ENCODE results near the gene LPO.

Gene LPO

DNA sequence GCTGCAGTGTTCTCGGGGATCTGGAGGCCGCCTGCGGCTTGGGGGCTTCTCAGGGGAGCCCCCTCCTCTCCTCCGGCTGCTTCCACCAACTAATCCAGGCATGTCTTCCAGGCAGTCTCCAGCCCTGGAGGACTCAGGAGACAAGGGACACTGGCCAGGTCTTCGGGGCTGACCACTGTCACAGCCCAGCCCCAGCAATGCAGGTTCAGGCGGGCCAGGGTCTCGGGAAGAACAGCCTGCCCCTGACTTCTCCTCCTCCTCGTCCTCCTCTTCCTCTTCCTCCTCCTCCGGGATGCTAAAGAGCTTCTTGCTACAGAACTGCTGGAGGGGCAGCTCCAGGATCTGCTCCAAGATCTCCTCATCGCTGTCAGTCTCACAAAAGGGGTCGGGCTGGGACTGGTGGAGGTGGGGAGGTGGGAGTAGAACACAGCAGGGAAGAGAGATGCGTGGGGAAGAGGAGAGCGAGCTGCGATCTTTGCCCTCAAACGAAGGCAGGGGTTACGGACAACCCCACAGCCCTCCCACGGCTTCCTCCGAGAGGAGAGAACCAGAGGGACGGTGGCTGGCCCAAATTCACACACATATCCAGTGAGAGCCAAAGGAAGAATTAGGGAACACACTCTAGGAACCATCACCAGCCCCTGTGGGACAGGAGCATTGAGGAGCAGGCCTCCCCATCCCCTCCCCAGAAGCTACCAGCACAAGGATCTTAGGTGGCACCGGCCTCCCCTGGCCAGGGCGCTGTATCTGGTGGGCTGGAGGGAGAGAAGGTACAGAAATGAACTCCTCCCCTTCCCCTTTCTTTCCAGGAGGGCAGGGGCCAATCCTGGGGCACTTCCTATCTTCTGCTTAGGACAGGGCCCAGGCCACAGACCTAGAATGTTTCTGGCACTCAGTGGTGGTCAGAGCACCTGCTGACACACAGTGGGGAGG lies 70.9 kb downstream of the LPO start:
- Histone ChIP-seq H3K27me3 (ENCODE audit: control insufficient read depth in 5 of 5, insufficient read depth in 4 of 5, low read length in 5 of 5) (peaks cover 0 to 15% (median 6%) of the 10 kb centered on the region in 5 donors), H3K36me3 (ENCODE audit: control insufficient read depth in 5 of 5, insufficient read depth in 5 of 5, low read length in 5 of 5) (no peaks in the 10 kb centered on the region), H3K27ac (ENCODE audit: low read depth, low read length) (no peak overlapping the region), H3K9ac (ENCODE audit: low read length in 5 of 5) (peak overlapping the region in 1 of 5 donors; percentile 35), H3K9me3 (ENCODE audit: control insufficient read depth in 5 of 5, low read length in 5 of 5) (no peaks in the 10 kb centered on the region), H3K4me3 (ENCODE audit: low read depth in 1 of 5, low read length in 5 of 5) (no peak overlapping the region), H3K4me1 (ENCODE audit: control insufficient read depth in 5 of 5, insufficient read depth in 5 of 5, low read length in 5 of 5) (no peaks in the 10 kb centered on the region)

DNA sequence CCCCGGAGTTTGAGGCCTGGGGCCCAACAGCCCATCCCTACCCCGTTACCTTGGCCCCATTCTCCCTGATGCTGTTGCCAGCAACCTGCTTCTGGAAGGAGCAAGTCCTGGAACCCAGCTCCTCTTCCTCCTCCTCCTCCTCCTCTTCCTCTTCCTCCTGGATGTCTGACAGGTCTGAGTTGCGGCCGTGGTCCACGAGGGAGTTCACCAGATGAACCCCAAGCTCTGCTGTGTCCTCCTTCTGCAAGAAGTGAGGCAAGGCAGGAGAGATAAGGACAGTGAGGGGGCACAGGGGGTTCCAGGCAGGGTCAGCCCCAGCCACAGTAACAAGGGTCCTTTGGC lies 71.5 kb downstream of the LPO start:
- peaks cover 0 to 15% (median 5%) of the 10 kb centered on the region in 5 donors for H3K27me3 ChIP-seq (ENCODE audit: control insufficient read depth in 5 of 5, insufficient read depth in 4 of 5, low read length in 5 of 5)
- no peaks in the 10 kb centered on the region for H3K9me3 ChIP-seq (ENCODE audit: control insufficient read depth in 5 of 5, low read length in 5 of 5)
- no peaks in the 10 kb centered on the region for H3K4me1 ChIP-seq (ENCODE audit: control insufficient read depth in 5 of 5, insufficient read depth in 5 of 5, low read length in 5 of 5)
- H3K27ac ChIP-seq (ENCODE audit: low read depth, low read length), result no peak overlapping the region
- no peaks in the 10 kb centered on the region for H3K36me3 ChIP-seq (ENCODE audit: control insufficient read depth in 5 of 5, insufficient read depth in 5 of 5, low read length in 5 of 5)
- no peak overlapping the region for H3K4me3 ChIP-seq (ENCODE audit: low read depth in 1 of 5, low read length in 5 of 5)
- peak overlapping the region in 1 of 5 donors; percentile 35 for H3K9ac ChIP-seq (ENCODE audit: low read length in 5 of 5)

DNA sequence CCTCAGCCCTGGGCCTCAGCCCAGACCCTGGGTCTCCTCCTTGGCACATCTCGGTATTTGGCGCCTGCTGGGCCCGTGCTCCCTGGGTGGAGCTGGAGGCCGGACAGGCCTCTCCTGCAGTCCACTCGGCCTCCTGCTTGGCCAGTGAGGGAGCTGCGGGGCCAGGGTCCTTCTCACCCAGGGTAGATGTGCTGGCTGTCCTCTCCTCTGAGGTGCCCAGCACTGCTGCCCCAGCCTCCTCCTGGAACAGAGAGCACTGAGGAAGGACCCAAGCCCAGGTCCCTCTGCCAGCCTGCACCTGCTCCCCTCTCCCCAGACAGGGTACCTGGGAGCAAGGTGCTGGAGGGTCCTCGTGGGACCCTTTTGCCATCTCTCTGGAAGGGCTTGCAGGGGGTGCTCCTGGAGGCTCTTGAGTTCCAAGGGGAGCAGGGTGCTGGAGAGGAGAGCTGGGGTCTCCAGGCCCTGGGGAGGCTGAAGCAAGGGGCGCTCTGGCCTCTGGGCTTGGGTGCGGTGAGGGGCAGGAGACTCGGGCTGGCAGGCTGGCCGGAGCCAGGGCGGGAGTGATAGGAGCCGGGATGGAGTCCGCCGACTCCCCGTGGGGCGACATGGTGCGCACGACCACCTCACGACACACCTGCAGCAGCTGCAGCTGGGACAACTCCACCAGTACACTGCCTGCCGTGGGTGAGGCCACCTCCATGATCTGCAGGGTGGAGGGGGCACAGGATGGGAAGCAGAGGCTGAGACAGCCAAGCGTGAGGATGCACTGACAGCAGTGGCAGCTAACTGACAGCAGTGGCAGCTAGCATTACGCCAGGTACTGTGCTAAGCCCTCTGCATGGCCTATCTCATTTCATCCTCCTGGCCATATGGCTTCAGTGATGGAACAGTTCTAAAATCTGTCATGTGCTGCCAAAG lies 72.4 kb downstream of the LPO start:
- no peak overlapping the region for H3K27ac ChIP-seq (ENCODE audit: low read depth, low read length)
- peaks cover 0 to 15% (median 4%) of the 10 kb centered on the region in 5 donors for H3K27me3 ChIP-seq (ENCODE audit: control insufficient read depth in 5 of 5, insufficient read depth in 4 of 5, low read length in 5 of 5)
- no peaks in the 10 kb centered on the region for H3K36me3 ChIP-seq (ENCODE audit: control insufficient read depth in 5 of 5, insufficient read depth in 5 of 5, low read length in 5 of 5)
- H3K4me3 ChIP-seq (ENCODE audit: low read depth in 1 of 5, low read length in 5 of 5), result no peak overlapping the region
- no peak overlapping the region for H3K9ac ChIP-seq (ENCODE audit: low read length in 5 of 5)
- no peaks in the 10 kb centered on the region for H3K9me3 ChIP-seq (ENCODE audit: control insufficient read depth in 5 of 5, low read length in 5 of 5)
- H3K4me1 ChIP-seq (ENCODE audit: control insufficient read depth in 5 of 5, insufficient read depth in 5 of 5, low read length in 5 of 5), result no peaks in the 10 kb centered on the region

DNA sequence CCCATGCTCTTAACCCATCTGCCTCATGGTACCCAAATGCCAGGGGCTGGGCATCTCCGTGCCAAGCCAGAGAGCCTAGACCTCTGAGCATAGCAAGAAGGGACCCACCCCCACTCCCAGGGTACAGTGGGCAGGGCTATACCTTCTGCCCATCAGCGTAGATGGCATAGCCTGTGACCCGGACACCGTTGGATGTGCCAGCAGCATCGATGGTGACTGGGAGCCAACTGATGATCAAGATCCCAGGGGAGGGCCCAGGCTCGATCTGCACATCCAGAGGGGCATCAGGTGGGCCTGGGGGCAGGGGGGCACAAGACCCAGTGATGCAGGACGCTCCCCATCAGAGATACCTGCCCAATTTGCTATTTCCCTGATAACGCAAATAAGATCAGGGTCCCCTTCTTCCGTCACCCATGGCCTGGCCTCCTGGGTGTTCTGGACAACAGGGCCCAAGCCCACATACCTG lies 73.1 kb downstream of the LPO start:
- Histone ChIP-seq H3K27ac (ENCODE audit: low read depth, low read length) (no peak overlapping the region), H3K36me3 (ENCODE audit: control insufficient read depth in 5 of 5, insufficient read depth in 5 of 5, low read length in 5 of 5) (no peaks in the 10 kb centered on the region), H3K27me3 (ENCODE audit: control insufficient read depth in 5 of 5, insufficient read depth in 4 of 5, low read length in 5 of 5) (peaks cover 0 to 15% (median 4%) of the 10 kb centered on the region in 5 donors), H3K9me3 (ENCODE audit: control insufficient read depth in 5 of 5, low read length in 5 of 5) (no peaks in the 10 kb centered on the region), H3K4me1 (ENCODE audit: control insufficient read depth in 5 of 5, insufficient read depth in 5 of 5, low read length in 5 of 5) (no peaks in the 10 kb centered on the region), H3K9ac (ENCODE audit: low read length in 5 of 5) (no peak overlapping the region), H3K4me3 (ENCODE audit: low read depth in 1 of 5, low read length in 5 of 5) (no peak overlapping the region)

DNA sequence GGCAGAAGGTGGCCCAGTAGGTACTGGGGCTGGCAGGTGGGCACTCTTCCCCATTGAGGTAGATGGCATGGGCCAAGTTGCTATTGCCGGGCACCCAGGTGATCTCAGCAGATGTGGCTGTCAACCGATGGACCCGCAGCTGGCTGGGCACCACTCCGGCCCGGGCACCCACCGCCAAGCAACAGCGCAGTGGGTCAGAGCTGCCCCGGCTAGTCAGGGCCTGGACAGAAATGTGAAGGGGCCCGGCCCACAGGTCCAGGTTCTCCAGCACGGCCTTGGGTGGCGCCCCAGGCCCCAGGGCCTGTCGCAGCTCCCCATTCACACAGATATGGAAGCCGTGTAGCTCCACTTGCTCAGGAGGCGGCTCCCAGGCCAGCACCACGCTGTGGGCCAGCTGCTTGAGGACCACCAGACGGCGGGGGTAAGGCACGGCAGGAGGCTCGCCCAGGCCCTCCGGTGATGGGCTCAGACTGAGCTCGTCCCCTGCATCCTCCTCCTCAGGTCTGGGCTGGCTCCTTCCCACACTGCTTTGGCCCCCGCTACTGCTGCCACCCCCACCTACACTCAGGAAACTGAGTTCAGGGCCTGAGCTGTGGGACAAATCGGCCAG lies 73.7 kb downstream of the LPO start:
- no peaks in the 10 kb centered on the region for H3K36me3 ChIP-seq (ENCODE audit: control insufficient read depth in 5 of 5, insufficient read depth in 5 of 5, low read length in 5 of 5)
- peaks cover 0 to 11% (median 4%) of the 10 kb centered on the region in 5 donors for H3K27me3 ChIP-seq (ENCODE audit: control insufficient read depth in 5 of 5, insufficient read depth in 4 of 5, low read length in 5 of 5)
- H3K4me3 ChIP-seq (ENCODE audit: low read depth in 1 of 5, low read length in 5 of 5), result no peak overlapping the region
- no peaks in the 10 kb centered on the region for H3K4me1 ChIP-seq (ENCODE audit: control insufficient read depth in 5 of 5, insufficient read depth in 5 of 5, low read length in 5 of 5)
- H3K9ac ChIP-seq (ENCODE audit: low read length in 5 of 5), result no peak overlapping the region
- no peaks in the 10 kb centered on the region for H3K9me3 ChIP-seq (ENCODE audit: control insufficient read depth in 5 of 5, low read length in 5 of 5)
- H3K27ac ChIP-seq (ENCODE audit: low read depth, low read length), result no peak overlapping the region

DNA sequence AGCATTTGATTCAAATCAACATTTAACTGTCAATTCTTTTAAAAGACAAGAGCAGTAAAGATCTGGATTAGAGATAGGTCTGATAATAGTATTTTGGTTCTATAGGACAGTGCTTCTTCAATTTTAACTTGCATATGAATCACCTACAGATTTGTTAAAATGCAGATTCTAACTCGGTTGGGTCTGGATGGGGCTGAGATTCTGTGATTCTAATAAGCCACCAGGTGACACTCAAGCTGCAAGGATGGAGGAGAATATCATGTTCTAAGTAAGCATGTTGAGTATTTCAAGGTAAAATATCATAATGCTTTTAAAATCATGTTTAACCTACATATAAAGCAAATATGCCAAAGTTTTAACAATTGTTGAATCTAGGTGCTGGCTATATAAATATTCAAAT lies 74.4 kb downstream of the LPO start:
- no peaks in the 10 kb centered on the region for H3K4me1 ChIP-seq (ENCODE audit: control insufficient read depth in 5 of 5, insufficient read depth in 5 of 5, low read length in 5 of 5)
- H3K27ac ChIP-seq (ENCODE audit: low read depth, low read length), result no peak overlapping the region
- H3K36me3 ChIP-seq (ENCODE audit: control insufficient read depth in 5 of 5, insufficient read depth in 5 of 5, low read length in 5 of 5), result no peaks in the 10 kb centered on the region
- H3K4me3 ChIP-seq (ENCODE audit: low read depth in 1 of 5, low read length in 5 of 5), result no peak overlapping the region
- H3K27me3 ChIP-seq (ENCODE audit: control insufficient read depth in 5 of 5, insufficient read depth in 4 of 5, low read length in 5 of 5), result peaks cover 0 to 11% (median 2%) of the 10 kb centered on the region in 5 donors
- no peak overlapping the region for H3K9ac ChIP-seq (ENCODE audit: low read length in 5 of 5)
- H3K9me3 ChIP-seq (ENCODE audit: control insufficient read depth in 5 of 5, low read length in 5 of 5), result no peaks in the 10 kb centered on the region

DNA sequence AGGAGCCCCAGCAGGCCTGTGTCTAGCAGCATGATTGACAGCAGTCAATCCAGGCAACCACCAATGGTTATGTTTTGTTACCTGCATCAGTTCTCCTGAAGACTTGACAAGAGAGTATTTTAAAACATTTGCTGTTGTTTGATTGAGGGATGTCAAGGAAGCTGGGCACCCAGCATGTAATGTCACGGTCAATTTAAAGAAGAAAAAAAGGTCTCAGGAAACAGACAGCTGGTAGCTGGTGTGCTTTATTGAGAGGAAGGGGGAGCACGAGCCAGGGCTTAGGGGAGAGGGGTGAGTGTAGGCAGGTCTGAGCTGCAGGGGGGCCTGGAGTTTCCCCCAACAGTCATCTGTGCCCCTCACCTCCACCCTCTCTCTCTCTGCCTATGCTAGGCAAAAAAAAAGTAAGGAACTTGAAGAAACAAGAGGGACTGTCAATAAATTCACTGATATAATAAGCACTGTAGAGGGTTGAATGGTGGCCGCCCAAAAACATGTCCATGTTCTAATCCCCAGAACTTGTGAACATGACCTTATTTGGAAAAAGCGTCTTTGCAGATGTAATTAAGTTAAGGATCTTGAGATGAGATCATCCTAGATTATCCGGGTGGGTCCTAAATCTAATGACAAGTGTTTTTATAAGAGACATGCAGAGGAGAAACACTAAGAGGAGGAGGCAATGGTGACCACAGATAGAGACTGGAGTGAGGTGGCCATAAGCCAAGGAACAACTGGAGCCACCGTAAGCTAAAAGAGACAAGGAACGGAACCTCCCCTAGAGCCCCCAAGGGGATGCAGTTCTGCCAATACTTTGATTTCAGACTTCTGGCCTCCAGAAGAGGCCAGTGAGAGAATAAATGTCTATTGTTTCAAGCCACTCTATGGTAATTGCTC lies 75.7 kb downstream of the LPO start:
- Histone ChIP-seq H3K9ac (ENCODE audit: low read length in 5 of 5) (no peak overlapping the region), H3K4me3 (ENCODE audit: low read depth in 1 of 5, low read length in 5 of 5) (no peak overlapping the region), H3K4me1 (ENCODE audit: control insufficient read depth in 5 of 5, insufficient read depth in 5 of 5, low read length in 5 of 5) (no peaks in the 10 kb centered on the region), H3K27ac (ENCODE audit: low read depth, low read length) (no peak overlapping the region), H3K27me3 (ENCODE audit: control insufficient read depth in 5 of 5, insufficient read depth in 4 of 5, low read length in 5 of 5) (peaks cover 0 to 6% (median 0%) of the 10 kb centered on the region in 5 donors), H3K36me3 (ENCODE audit: control insufficient read depth in 5 of 5, insufficient read depth in 5 of 5, low read length in 5 of 5) (no peaks in the 10 kb centered on the region), H3K9me3 (ENCODE audit: control insufficient read depth in 5 of 5, low read length in 5 of 5) (no peaks in the 10 kb centered on the region)

DNA sequence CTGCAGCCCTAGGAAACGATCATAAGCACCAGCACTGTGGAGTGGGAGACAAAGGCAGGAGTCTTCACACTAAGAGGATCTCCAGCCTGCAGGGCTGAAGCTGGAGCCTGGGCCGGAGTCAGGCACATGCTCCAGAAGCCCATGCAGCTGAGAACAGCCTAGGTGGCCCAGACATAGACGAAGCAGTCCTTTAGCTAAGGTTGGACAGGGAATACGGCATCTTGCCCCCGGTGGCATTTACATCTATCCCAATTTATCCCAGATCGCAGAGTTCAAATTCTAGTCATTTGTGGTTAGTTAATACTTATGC lies 76.3 kb downstream of the LPO start:
- Histone ChIP-seq H3K4me3 (ENCODE audit: low read depth in 1 of 5, low read length in 5 of 5) (no peak overlapping the region), H3K27me3 (ENCODE audit: control insufficient read depth in 5 of 5, insufficient read depth in 4 of 5, low read length in 5 of 5) (peaks cover 0 to 6% (median 0%) of the 10 kb centered on the region in 5 donors), H3K4me1 (ENCODE audit: control insufficient read depth in 5 of 5, insufficient read depth in 5 of 5, low read length in 5 of 5) (no peaks in the 10 kb centered on the region), H3K36me3 (ENCODE audit: control insufficient read depth in 5 of 5, insufficient read depth in 5 of 5, low read length in 5 of 5) (no peaks in the 10 kb centered on the region), H3K27ac (ENCODE audit: low read depth, low read length) (no peak overlapping the region), H3K9ac (ENCODE audit: low read length in 5 of 5) (no peak overlapping the region), H3K9me3 (ENCODE audit: control insufficient read depth in 5 of 5, low read length in 5 of 5) (no peaks in the 10 kb centered on the region)

DNA sequence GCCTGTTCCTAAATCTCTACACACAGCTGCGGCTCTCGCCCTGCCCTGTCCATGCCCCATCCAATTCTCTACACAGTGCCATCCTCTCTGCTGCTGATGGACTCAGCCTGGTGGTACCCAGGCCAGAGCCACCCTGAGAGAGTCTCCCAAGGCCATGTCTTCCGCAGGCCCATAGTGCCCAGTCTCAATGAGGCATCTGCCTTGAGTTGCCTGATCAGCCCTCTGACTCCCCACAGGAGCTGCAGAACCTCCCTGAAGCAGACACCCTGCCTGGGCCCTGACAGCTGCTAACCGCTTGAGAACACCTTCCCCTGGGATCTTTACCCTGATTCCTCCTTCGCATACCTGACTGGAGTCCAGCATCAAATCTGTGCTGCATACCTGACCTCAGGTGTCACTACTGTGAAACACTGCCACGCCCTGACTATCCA lies 76.9 kb downstream of the LPO start:
- no peaks in the 10 kb centered on the region for H3K4me1 ChIP-seq (ENCODE audit: control insufficient read depth in 5 of 5, insufficient read depth in 5 of 5, low read length in 5 of 5)

More for the DNA sequence above, 76.9 kb downstream of the LPO start:
- Histone ChIP-seq H3K9ac (ENCODE audit: low read length in 5 of 5) (peak overlapping the region in 1 of 5 donors; percentile 43), H3K27me3 (ENCODE audit: control insufficient read depth in 5 of 5, insufficient read depth in 4 of 5, low read length in 5 of 5) (peaks cover 0 to 6% (median 0%) of the 10 kb centered on the region in 5 donors), H3K36me3 (ENCODE audit: control insufficient read depth in 5 of 5, insufficient read depth in 5 of 5, low read length in 5 of 5) (no peaks in the 10 kb centered on the region), H3K27ac (ENCODE audit: low read depth, low read length) (no peak overlapping the region), H3K4me3 (ENCODE audit: low read depth in 1 of 5, low read length in 5 of 5) (no peak overlapping the region), H3K9me3 (ENCODE audit: control insufficient read depth in 5 of 5, low read length in 5 of 5) (no peaks in the 10 kb centered on the region)
